NCI-H510A treated with DMSO at 0.1 percent for 48 hours (cell line): ENCODE data around the gene RSF1.
"Not testable (repeated sequence)": the region's sequence is repeated elsewhere in the genome, so short reads cannot be mapped to it uniquely, and the experiment has no call there.

Experiments used
- DNase-seq: peaks from one replicate; lab custom pipeline; 2025; lab: John Stamatoyannopoulos, UW

Gene RSF1

DNA sequence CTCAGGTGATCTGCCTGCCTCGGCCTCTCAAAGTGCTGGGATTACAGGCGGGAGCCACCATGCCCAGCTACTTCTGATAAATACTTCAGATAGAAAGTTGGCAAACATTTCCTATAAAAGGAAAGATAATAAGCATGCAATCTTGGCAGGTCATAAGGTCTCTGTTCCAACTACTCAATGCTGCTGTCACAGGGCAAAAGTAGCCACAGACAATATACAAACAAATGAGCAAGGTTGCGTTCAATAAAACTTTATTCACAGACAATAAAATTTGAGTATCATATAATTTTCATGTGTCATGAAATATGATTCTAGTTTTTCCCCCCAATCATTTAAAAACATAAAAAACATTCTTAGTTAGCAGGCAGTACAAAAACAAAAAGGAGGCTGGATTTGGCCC, 129.9 kb downstream of the RSF1 start:
- DNase-seq = no peak

DNA sequence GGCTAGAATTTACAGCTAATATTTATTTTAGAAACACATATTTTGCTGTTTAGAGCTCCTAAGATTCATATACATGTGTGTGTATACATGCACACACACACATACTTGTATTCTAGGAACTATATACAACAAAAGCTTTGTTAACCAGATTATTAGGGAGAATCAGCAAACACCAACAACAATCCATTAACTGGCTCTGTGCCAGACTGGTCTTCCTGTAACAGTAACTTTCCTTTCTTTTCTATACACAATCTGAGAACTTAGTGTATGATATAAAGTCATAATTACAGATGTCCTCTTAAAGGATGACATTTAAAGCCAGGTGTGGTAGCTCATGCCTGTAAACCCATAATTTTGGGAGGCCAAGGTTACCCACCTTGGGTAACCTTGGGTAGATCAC, 133.4 kb downstream of the RSF1 start:
- DNase-seq = no peak

DNA sequence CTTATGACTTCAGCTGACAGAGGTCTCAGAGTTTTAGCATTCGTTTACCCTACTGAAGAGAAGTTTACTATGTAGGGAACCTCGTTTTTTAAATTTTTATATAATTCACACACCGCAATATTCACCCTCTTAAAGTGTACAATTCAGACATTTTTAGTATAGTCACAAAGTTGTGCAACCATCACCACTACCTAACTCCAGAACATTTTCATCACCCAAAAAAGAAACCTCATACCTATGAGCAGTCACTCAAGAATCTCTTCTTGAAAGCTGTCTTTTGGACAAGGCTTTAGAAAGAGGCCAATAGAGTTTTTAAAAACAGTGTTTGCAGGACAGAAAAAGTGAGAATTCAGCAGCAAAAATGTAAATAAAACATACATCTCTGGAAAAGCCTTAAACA, 143.4 kb downstream of the RSF1 start:
- DNase-seq = no peak

DNA sequence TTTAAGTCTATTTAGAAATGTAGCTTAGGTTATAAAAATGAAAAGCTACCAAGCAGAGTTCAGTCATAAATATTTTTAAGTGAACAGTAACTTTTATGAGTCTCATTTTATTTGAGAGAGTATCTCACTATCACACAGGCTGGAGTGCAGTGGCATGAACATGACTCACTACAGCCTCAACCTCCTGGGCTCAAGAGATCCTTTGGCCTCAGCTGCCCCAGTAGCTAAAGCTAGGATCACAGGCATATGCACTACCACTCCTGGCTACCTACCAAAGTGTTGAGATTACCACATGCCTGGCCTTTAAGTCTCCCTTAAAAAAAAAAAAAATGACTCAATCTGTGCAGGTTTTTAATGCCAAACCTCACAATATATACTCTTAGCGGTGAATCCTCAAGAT, 148.3 kb downstream of the RSF1 start:
- no peak for DNase-seq

DNA sequence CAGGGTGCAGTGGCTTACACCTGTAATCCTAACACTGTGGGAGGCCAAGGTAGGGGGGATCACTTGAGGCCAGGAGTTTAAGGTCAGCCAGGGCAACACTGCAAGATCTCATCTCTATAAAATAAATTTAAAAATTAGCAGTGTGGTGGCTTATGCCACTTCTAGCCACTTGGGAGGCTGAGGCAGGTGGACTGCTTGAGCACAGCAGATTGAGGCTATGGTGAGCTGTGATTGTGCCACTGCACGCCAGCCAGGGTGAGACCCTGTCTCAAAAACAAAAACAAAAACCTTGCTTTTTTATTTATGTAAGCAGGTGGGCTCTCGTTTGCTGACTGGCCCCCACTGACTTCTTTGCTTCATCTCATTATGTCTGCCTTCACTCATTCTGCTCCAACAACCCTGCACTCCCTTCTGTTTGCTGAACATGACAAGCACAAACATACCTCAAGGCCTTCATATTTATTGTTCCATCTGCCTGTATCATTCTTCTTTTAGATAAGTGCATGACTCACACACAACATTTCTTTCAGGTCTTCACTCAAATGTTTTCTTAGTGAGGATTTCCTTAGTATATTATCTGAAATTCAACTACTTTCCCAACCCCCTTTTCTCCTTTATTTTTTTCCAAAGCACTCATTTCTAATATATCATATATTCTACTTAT, 150.5 kb downstream of the RSF1 start:
- DNase-seq = no peak

DNA sequence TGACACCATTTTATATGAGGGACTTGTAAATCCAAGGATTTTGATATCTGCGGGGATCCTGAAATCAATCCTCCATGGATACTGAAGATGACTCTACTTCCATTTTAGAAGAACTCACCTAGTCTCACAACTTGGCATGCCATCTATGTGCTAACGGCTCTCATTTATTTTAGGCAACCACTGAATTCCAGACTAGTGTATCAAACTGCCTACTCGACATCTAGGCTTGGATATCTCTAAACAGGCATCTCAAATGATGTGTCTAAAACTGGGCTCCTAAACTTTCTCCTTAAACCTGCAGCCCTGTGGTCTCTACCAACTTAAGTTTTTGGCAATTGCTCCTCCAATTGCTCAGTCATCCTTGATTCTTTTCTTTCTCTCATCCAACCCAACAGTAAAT, 151.8 kb downstream of the RSF1 start:
- DNase-seq = no peak

DNA sequence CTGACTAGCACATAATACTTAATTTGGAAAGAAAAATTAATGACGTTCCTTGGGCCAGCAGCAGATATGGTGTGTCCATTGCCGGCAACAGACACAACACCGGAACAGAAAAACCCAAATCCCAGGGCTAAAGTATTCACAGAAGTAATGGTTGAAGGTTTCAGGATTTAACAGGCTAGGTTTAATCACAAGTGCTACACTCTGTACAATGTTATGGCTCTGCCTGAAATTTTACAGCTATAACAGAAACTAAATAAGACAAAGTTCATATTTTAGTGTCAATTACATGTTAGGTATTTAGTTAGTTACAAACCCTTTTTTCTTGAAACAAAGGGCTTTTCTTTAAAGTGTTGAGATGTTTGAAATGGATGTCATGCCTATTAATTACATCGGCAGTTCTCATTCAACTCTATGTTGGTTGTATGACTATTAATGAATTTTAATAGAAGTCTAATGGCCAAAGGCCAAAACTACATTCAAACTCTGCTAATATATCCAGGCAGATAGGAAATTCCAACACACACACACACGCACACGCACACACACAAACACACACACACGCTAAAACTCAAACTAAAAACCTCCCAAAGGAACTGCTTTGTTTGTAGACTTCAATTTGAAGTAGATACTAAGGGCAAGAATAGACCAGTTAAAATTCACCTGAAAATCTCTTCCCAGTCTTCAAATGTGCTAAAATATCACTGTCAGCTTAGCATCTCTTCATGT, 155.1 kb downstream of the RSF1 start:
- DNase-seq = no peak

DNA sequence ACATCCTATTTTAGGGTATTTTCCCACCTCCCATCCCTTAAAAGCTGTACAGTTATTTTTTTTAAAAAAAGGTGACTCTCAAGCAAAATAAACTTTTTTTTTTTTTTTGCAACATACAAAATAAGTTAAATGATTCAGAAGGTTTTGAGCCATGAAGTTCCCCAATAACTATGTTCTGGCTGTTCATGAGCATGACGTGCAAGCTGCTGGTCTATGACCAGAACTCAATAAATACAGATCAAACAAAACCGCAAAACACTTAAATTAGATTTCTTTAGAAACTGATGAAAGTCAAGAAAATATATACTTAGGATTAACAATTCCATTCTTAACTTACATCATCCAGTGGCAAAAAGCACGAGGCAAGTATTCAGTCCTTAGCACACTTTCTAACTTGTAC, 158.9 kb downstream of the RSF1 start:
- no peak for DNase-seq

DNA sequence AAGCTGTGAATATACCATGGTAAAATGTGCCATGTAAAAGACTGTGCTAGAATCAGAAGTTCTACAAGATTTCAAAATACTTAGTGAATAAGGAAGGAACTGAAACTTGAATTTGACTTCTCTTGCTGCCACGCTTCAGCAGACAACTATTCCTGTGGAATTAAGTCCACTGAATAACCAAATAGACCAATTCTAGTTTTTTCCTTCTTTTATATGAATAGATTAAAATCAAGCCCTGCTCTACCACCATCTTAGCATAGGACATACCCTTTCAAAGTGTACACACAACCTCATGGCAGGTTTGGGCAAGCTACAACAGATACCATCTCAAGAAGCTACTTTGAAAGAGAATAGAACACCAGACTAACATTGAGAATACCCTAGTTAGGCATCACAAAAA, 159.6 kb downstream of the RSF1 start:
- DNase-seq = no peak

DNA sequence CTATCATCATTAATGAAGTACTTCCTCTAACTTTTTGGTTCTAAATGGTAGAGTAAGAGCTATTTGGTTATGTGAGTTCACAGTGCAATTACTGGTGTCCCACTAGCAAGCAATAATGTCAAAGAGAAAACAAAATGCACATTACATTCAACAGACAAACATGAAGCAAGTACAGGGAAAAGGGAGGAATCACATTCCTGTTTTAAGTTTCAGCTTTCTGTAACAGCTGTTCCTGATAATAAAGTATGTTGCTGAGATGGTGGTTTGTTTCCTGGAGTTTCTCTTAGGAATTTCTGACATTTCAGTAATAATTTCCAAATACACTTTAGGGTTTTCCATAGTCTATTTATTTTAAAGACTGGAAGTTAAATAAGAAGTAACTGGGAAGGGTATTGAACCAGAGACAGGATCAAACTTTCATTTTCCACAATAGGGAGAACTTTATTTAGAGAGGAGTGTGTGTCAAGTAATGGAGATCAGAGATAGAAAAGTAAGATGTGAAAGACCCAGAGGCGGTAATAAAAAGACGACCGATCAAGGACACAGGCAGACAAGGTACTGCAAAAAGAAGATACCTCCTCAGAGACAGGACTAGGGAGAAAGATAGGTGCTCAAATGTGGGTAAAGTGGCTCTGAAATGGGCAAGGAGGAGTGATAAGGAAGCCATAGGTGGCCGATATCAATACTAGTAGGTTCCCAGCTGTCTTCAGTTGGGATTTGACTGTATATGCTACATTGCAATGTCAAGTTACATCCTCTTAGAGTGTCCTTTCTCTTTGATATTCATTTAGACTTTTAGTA, 162.1 kb downstream of the RSF1 start:
- no peak for DNase-seq

DNA sequence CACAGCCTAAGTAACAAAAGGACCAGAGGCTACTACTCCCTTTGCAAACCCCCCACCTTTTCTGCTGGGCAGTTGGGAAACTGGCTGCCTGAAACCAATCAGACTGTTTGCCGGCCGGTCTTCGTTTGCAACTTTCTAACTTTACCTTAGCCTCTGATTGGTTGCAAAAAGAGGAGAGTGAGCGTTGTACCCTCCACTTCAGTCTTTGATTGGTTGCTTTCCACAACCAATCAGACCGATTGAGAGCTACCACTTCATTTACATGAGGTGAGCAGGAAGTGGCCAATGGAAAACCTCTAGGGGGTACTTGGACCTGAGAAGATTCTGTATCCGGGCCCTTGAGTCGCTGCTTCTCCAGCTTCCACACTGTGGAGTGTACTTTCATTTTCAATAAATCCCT, 164.2 kb downstream of the RSF1 start:
- no peak for DNase-seq

DNA sequence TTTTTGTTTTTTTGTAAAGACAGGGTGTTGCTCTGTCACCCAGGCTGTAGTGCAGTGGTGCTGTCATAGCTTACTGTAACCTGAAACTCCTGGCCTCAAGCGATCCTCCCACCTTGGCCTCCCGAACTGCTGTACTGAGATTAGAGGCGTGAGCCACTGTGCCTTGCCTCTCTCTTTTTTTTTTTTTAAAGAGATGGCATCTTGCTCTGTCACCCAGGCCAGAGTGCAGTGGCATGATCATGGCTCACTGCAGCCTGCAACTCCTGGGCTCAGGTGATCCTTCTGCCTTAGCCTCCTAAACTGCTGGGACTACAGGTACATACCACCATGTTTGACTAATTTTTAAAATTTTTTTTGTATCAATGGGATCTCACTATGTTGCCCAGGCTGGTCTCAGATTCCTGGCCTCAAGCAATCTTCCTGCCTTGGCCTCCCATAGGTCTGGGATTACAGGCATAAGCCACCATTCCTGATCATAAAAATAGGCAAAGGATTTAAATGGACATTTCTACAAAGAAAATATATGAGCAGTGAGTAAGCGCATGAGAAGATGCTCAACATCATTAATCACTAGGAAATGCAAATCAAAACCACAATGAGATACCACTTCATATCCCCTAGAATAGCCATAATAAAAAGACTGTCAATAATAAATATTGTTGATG, 165.6 kb downstream of the RSF1 start:
- no peak for DNase-seq

DNA sequence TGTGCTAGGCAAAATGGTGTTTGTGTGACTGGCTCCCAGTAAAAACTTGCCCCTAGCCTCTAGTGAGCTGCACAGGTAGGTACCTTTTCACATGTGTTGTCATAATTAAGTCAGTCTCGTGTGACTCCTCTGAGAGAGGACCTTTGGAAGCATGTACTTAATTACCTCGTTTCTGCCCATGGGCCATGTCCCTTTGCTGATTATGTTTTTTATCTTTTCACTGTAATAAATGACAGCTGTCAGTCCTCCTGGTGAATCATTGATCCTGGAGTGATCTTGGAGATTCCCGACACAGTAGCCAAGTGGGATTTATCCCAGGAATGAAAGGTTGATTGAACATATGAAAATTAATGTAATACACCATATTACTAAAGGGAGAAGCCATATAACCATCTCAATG, 170.4 kb downstream of the RSF1 start:
- DNase-seq = no peak

DNA sequence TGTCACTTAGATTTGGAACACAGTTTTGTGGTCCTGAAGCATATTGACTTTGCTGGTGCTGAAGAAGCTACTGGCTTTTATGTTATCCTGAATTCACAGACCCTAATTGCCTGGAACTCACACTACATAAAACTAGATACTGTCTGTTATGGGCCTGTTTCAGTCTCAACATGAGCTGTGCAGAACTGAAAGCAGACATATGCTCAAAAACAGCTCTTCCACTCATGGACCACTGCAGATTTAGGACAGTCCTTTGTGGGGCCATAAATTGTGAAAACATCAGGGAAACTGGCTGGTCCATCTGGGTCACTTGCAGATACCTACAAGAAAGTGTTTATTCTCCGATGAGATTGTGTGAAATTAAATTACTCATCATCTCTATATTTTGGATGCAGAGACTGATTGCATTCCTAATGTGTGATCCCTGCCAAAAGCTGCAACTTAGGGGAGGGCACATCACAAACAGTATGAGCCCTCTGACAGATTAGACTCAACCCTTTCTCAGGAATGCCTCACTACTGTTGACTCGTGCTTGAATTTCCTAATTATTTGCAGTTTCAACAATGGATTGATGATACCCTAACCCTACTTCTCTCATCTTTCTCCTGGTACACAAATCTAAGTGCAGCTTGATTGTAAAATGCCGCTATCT, 172.7 kb downstream of the RSF1 start:
- no peak for DNase-seq

DNA sequence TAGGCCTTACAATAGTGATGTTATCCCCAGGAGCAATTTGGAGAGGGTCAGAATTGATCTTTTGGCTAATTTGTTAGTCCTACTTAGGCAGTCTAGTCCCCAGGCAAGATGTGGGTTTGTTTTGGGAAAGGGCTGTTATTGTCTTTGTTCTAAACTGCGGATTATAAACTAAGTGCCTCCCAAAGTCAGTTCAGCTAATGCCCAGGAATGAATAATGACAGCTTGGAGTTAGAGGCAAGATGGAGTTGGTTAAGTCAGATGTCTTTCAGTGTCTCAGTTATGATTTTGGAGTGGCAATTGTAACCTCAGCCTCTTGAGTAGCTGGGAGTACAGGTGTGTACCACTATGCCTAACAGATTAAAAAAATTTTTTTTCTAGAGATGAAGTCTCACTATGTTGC, 175.6 kb downstream of the RSF1 start:
- no peak for DNase-seq

DNA sequence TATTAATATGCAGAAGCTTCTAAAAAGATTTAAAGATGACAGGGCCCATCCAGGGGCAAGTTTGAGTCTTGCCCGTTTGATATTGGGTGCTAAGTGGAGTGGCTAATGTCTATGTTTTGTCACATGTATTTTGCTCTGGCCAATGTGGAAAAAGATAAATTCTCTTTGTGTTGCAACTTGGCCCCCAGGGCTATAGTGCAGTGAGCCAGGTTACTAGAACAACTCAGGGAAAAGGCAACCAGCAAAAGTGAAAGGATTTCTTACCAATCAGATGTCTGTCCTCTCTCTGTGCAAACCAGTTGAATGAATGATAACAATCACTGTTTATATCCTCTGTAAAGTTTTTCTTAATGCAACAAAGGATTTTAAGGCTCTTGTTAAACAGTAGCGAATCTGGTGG, 178.3 kb downstream of the RSF1 start:
- no peak for DNase-seq

DNA sequence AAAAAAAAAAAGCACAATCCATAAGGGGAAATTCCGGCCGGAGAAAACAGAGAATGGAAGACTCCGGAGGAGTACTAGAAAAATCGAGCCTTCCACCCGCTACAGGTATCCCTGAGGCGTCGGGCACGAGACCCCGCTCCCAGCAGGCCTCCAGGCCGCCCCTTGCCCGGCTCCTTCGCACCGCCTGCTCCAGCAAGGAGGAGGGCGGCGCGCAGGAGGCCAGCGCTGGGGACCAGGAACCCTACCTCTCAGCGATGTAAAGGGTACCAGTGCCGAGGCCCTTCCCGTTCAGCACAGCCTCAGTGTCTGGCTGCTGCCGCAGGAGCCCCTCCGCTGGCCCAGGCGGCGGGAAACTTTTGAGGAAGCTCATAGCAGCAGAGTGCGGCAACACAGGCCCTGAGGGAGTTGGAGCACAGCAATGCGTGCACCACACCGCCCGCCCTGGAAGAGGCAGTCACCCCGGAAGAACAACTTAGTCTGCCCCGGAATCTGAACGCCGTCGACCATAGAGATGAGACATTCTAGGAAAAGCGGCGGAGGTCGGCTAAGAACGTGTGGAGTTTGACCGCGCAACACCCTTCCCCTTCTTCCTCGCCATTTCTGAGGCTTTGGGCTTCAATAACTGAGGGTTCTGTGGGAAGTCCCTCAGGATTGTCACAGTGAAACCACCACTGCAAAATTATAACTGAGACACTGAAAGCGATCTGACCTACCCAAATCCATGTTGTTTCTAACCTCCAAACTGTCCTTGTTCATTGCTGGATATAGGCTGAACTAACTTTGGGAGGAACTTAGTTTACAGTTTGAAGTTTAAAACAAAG, 183.0 kb downstream of the RSF1 start, which contains the start of gene CLNS1A:
CLNS1A (minus strand) TSS at position 450 of the 821 bp plus-strand sequence; CDS start at position 370, 80 bp downstream.
- DNase-seq = peak; percentile 83

DNA sequence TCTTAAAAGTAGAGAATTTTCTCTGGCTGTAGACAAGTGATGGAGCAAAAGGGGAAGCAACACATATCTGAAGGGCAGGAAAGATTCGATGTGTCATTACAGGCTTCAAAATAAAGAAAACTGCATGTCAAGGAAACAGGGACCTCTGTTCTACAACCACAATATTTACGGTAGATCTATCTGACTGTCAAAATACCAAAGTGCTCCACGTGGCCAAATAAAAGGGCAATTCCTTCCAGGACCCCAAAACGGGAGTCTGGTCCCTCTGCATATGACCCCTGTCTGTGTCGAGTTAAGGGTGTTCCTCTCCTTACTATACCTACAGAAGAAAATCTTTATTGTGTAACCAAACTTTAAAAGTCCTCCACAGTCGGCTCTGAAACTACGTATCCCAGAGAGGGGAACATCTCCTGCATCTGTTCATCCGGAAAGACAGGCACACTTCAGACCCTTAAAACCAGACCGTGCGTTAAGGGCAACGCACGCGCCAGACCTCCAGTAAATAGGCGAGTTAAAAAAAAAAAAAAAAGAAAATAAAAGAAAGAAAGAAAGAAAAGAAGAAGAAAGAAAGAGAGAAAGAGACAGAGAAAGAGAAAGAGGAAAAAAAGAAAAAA, 183.7 kb downstream of the RSF1 start:
- DNase-seq = no peak

DNA sequence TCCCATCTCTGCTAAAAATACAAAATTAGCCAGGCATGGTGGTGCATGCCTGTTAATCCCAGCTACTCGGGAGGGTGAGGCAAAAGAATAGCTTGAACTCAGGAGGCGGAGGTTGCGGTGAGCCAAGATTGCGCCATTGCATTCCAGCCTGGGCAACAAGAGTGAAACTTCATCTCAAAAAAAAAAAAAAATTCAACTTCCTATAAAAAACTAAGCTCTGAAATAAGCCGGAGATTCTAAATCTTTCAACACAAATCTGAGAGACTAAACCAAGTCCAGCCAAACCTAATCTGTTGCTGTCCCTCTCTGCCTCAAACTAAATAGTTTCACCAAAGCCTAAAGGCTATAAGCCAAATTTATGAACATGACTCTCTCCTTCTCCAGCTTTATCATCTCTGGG, 186.6 kb downstream of the RSF1 start:
- DNase-seq = not testable (repeated sequence)

DNA sequence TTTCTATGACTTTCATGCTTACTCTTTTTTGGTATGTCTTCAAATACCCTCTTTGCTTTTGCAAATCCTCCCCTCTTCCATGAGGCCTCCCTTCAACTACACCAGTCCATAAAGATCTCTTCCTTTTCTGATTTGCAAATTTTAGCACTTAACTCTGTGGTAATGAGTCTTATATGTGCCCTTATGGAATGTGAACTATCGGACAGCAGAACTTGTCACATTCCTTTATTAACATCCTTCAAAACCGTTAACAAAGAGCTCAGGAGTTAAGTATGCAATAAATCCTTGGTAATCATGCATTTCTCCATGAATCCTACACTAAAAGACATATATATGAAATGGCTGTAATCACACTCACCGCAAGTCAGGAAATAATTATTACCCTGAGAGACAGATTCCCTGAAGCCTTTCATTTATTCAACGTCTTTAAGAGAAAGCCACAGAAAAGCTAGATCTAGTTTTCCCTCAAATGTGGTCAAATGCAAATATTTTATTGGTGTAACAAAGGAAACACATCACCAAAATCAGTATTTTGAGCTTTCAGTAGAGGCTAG, 190.3 kb downstream of the RSF1 start:
- no peak for DNase-seq
